Globus pallidus (tissue), 1 donor: ENCODE data around the gene CFP.
"Not testable (repeated sequence)": the region's sequence is repeated elsewhere in the genome, so short reads cannot be mapped to it uniquely, and the experiment has no call there.

Experiments
- DNase-seq: peaks from one replicate; pipeline ENCODE4 v3.0.0-alpha.2; 2015; ENCODE audit warnings: low spot score

Gene CFP

DNA sequence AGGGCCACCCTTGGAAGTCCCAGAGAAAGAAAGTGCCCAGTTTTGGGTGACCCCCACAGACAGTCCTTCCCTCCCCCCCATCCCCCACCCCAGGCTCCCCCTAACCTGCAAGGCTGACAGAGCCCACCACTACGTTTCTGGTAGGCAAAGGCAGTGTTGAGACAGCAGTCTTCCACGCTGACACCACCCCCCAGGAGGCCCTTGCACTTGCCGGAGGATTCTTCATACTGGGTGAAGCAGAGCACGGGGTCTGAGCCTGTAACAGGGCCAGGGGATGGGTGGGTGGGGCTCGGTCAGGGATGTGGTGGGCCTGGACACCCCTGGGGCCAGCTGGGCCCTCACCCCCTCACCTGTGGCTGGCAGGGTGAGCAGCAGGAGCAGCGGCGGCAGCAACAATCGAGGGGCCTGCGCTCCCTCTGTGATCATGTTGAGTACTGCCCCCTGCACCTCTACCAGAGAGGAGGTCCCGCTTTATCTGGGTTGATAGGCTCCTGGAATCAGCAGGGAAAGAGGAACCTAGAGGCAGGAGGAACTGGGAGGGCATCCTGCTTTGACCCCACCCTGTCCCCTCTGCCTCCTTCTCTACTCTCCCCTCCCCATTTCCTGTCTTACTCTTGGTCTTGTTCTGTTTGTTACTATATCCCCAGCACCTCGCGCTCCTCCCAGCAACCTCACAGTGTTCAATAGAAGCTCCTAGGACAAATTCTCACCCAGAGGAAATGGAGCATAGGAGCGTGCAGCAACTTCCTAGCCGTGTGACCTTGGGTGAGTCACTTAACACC lies at the start of gene CFP:
Gene CFP, minus strand, starts transcription at position 512 of the 782 bp plus-strand sequence. Its CDS starts 86 bp downstream, at position 426.
- DNase-seq, result no peak

- DNase-seq, result not testable (repeated sequence)
Observed at GRCh38 chrX:47675959-47676859, 46.5 kb upstream of the CFP start.

GRCh38 chrX:47674776-47675175 lies 45.0 kb upstream of the CFP start:
- DNase-seq, result no peak

DNA sequence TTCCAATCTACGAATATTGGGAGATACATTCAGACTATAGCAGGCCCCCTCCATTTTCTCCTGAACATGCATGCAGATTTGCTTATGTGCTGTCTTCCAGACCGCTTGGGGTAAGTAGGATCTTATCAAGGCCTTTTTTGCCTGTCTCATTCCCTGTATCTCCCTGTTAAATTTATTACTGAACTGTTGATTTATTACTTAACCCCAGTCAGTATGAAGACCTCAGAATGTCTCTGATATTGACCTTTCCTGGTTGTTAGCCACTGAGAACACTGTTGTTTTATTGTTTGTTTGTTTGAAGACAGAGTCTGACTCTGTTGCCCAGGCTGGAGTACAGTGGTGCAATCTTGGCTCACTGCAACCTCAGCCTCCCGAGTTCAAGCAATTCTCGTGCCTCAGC lies 36.1 kb upstream of the CFP start:
- not testable (repeated sequence) for DNase-seq

- no peak for DNase-seq
Observed at GRCh38 chrX:47664737-47665136, 35.0 kb upstream of the CFP start.

GRCh38 chrX:47662144-47662657 lies 32.5 kb upstream of the CFP start:
- DNase-seq, result no peak

- no peak for DNase-seq
Observed at GRCh38 chrX:47661539-47661938, 31.8 kb upstream of the CFP start.

DNA sequence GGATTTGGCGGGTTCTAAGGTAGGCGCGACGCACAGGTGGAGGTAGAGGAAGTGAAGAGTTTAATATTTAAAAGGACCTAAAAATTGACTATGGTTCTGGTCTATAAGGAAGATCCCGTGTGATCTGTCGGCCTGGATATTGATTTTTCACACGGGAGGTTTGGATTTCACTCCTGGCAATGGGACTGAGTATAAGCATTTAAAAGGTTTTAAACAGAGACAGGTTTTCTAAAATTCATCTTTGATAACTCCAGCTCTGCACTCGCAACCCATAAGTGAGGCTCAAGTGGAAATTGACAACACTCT lies 29.6 kb upstream of the CFP start:
- no peak for DNase-seq

DNA sequence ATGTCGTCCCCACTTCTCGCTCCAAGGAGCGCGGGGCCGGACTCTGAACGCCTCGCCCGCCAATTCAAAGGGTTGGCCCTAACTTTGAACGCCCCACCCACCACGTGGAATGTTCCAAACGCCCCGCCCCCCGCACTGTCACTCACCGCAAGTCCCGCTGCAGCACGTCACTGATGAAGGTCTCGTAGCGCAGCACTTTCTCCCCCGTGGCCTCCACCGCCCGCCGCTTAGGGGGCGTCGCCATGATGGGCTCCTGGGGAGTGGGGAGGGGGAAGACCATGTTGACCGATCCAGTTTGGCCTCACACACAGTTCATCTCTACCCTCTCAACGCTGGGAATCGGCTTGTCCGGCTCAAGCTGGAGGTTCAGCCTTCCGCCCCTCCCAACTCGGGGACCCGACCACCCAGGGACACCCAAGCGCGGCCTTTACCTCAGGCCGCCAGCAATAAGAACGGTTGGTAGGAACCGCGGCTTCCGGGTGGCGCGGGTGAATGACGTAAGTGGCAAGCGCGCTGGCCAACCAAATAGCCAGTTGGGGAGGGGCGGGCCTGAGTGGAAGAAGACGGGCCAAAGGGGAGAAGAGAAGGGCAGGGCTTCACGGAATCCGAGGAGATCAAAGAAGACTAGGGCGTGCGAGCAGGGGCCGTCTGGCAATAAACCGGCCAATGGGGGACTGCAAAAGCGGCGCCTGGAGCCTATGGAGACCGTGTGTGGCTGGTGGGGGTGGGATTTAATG lies 29.1 kb upstream of the CFP start, which contains the start of gene UXT:
Gene UXT, minus strand, starts transcription at position 497 of the 737 bp plus-strand sequence. Its CDS starts 253 bp downstream, at position 244.
- DNase-seq, result peak; percentile 88

- no peak for DNase-seq
Observed at GRCh38 chrX:47658301-47658683, 28.6 kb upstream of the CFP start.

GRCh38 chrX:47651043-47651905 lies 21.5 kb upstream of the CFP start:
- no peak for DNase-seq

DNA sequence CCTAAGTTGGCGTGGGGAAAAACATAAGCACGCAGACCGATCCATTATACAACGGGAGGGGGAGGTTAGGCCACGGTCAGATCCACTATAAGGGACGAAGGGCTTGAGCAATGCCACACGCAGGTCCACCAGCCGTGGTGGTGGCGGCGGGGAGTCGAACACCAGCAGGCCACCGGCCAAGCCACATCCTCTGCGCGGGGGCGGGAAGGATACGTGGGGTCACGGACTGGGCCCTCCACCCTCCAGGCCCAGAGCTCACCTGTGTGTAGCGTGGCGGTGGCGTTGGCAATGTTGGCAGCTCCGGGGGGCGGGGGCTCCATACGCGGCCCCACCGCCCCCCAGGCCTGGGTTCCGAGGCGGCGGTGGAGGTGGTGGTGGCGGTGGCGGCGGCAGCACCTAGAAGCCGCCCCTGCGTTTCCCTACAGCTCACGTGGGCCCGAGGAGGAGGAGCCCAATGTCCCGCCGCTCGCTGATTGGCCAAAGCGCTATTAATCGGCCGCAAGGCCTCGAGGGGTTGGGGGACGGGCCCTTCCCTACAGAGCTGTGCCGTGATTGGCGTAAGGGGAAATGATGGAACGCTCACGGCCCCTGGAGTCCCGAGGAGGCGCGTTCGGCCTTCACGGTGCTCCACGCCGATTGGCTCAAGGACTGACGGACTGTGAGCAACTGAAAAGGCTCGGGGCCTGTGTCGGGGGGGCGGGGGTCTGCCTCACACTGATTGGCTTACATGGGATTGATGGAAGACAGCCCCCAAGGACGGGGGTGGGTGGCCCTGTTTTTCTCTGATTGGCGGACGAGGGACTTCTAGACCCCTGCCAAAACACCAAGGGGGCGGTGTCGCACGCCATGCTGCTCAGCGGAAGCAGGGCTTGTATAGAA lies 20.7 kb upstream of the CFP start, which contains the start of gene ELK1:
Gene ELK1, minus strand, starts transcription at position 400 of the 879 bp plus-strand sequence. CDS start 9,122 bp downstream, outside the sequence.
- DNase-seq, result peak; percentile 98

DNA sequence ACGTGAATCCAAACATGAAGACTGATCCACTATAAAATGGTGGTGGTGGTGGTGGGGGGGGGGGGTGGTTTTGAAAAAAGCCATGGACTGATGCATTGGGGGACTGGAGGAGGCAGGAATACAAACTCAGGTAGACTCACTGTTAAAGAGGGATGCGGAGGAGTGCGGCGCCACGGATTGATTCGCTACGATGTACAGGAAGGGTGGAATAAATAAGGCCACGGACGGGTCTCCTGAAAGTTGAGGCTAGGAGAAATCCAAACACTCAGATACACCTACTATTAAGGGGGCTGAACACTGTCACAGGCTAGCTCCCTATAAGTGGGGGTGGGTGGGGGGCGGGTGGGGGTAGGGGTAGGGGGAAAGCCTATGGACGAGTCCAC lies 20.0 kb upstream of the CFP start:
- no peak for DNase-seq

- no peak for DNase-seq
Observed at GRCh38 chrX:47649271-47649670, 19.5 kb upstream of the CFP start.

DNA sequence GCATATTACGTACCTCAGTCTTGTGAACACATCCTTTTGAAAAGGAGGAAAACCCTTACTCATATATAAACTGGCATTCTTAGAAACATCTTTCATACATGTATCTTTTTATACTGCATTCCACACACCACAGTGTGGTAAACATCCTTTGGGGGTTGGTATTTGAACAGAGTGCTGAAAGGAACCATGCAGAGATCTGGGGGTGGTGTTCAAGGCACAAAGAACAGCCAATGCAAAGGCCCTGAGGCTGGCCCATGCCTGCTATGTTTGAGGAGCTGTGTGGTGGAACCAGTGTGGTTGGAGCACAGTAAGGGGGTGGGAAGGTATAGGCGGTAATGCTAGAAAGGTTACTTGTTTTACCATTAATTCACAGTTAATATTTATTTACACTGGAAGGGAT lies 18.6 kb upstream of the CFP start:
- DNase-seq, result no peak

DNA sequence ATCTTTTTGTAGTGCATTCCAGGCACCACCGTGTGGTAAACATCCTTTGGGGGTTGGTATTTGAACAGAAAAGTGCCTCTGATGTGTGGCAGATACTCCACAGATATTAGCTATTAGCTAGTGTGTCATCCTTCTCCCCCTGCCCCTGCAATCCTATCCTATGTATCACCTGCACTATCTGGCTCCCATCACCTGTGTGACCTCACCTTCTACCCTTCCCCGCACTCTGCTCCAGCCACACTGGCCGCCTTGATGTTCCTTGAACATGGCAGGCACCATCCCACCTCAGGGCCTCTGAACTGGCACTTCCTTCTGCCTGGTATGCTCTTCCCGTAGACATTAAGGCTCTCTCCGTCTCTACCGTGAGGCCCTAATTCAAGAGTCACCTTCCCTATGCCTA lies 16.9 kb upstream of the CFP start:
- no peak for DNase-seq

DNA sequence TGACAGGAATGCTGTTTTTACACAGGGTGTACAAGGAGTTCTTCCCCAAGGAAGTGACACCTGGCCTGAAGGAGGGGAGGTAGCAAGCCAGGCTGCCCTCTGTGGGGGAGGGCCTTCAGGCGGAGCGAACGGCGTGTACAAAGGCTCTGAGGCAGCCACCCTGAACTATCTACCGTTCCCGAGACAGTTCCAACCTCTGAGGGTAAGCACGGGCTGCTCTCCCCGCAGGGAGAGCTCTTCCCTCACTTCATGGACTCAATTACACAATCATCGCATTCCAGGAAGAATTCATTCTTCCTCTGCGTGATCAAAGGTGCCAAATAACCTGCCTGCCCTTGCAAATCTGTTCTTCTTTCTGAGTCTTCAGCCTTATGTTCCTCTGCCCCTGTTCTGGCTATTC lies 15.8 kb upstream of the CFP start:
- no peak for DNase-seq

DNA sequence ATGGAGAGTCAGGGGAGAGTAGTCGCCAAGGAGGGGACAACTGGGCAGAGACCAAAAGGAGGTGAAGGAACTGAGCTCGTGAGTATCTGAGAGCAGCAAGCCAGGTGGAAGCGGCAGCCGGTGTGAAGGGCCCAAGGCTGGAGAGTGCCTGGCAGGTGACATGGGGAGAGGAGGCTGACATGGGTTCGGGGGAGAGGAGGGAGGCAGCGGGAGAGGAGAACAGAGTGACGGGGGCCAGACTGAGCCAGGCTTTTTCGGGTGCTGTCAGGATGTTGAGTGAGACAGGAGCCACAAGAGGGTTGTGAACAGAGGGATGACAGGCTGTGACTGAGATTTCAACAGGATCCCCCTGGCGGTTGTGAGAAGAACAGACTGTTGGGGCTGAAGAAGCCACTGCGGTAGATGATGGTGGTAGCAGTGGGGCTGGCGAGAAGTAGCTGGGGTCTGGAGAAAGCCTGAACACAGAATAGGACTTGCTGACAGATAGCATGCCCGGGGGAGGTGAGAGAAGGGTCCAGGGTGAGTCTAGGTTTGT lies 14.9 kb upstream of the CFP start:
- DNase-seq, result no peak

GRCh38 chrX:47643926-47644325 lies 14.2 kb upstream of the CFP start:
- DNase-seq, result no peak

DNA sequence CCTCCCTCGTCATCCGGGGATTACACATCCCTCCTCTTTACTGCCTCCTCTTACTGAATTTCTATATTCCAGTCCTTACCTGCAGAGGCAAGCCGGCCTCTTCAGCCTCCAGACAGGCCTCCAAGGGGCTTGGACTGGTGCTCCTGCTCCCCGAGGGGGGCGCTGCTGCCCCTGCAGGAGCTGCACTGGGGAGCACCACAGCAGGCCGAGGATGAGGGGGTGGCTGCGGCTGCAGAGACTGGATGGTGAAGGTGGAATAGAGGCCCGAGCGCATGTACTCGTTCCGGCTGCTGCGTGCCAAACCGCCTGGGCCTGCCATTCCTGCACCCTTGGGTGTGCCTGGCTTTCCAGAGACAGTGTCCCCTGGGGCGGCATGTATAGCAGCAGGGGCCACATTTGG lies 9.1 kb upstream of the CFP start:
- DNase-seq, result no peak
